ENCODE data around the gene KNDC1.
A peak's percentile ranks its signal among the peaks of the same experiment; 100 is the strongest.

KNDC1 gene

GRCh38 chr10:133177380-133178157, 17.6 kb downstream of the KNDC1 start:
- no peak for DNase-seq (ENCODE audit: low spot score)

- no peak for DNase-seq (ENCODE audit: low spot score)
Measured at GRCh38 chr10:133178357-133179127, 18.5 kb downstream of the KNDC1 start.

GRCh38 chr10:133179128-133179520, 19.1 kb downstream of the KNDC1 start:
- no peak for DNase-seq (ENCODE audit: low spot score)

- no peak for DNase-seq (ENCODE audit: low spot score)
Measured at GRCh38 chr10:133179651-133180050, 19.6 kb downstream of the KNDC1 start.

- no peak for DNase-seq (ENCODE audit: low spot score)
Measured at GRCh38 chr10:133180192-133180964, 20.4 kb downstream of the KNDC1 start.

- no peak for DNase-seq (ENCODE audit: low spot score)
Measured at GRCh38 chr10:133180965-133181639, 21.1 kb downstream of the KNDC1 start.

GRCh38 chr10:133182190-133182589, 22.2 kb downstream of the KNDC1 start:
- no peak for DNase-seq (ENCODE audit: low spot score)

GRCh38 chr10:133182791-133183645, 23.0 kb downstream of the KNDC1 start:
- DNase-seq (ENCODE audit: low spot score) = no peak

- no peak for DNase-seq (ENCODE audit: low spot score)
Measured at GRCh38 chr10:133183646-133184378, 23.8 kb downstream of the KNDC1 start.

- DNase-seq (ENCODE audit: low spot score) = no peak
Measured at GRCh38 chr10:133184591-133185244, 24.7 kb downstream of the KNDC1 start.

- no peak for DNase-seq (ENCODE audit: low spot score)
Measured at GRCh38 chr10:133185421-133185820, 25.4 kb downstream of the KNDC1 start.

- no peak for DNase-seq (ENCODE audit: low spot score)
Measured at GRCh38 chr10:133185916-133186315, 25.9 kb downstream of the KNDC1 start.

- peak; percentile 17 for DNase-seq (ENCODE audit: low spot score)
Measured at GRCh38 chr10:133186416-133187090, 26.5 kb downstream of the KNDC1 start.

- DNase-seq (ENCODE audit: low spot score) = no peak
Measured at GRCh38 chr10:133187091-133187905, 27.3 kb downstream of the KNDC1 start.

- no peak for DNase-seq (ENCODE audit: low spot score)
Measured at GRCh38 chr10:133187906-133188681, 28.1 kb downstream of the KNDC1 start.

GRCh38 chr10:133189256-133189655, 29.2 kb downstream of the KNDC1 start:
- DNase-seq (ENCODE audit: low spot score) = no peak

GRCh38 chr10:133189726-133190125, 29.7 kb downstream of the KNDC1 start:
- DNase-seq (ENCODE audit: low spot score) = no peak
